H9 (cell line): ENCODE results near the gene DDX25. TPM values are rescaled to one million over a fixed set of nuclear protein-coding genes. Genes with fewer than 3 reads are reported as not detected.

ENCODE experiments used
- DNase-seq: peaks from one replicate; pipeline ENCODE4 v3.0.0-alpha.2; 2017
- H2AFZ ChIP-seq: one replicate; pipeline ENCODE4 v1.6.1; 2013; ENCODE audit warnings: mild to moderate bottlenecking, low read length, control low read depth, moderate library complexity
- H2AK5ac ChIP-seq: 2 replicates; pipeline ENCODE4 v1.6.1; 2013; ENCODE audit warnings: low read length, control low read depth, mixed read lengths; ENCODE audit not compliant: insufficient read length
- H2BK120ac ChIP-seq: one replicate; pipeline ENCODE4 v1.6.1; 2013; ENCODE audit warnings: low read depth, mild to moderate bottlenecking, low read length, control low read depth, inconsistent platforms; ENCODE audit not compliant: poor library complexity, severe bottlenecking
- H2BK12ac ChIP-seq: 2 replicates; pipeline ENCODE4 v1.6.1; 2013; ENCODE audit warnings: low read length, control low read depth, mixed read lengths, low read depth; ENCODE audit not compliant: insufficient read length
- H2BK15ac ChIP-seq: 2 replicates; pipeline ENCODE4 v1.6.1; 2013; ENCODE audit warnings: low read depth, low read length, control low read depth
- H2BK20ac ChIP-seq: one replicate; pipeline ENCODE4 v1.6.1; 2013; ENCODE audit warnings: low read depth, mild to moderate bottlenecking, low read length, control low read depth, inconsistent platforms; ENCODE audit not compliant: poor library complexity, severe bottlenecking
- H2BK5ac ChIP-seq: 2 replicates; pipeline ENCODE4 v1.6.1; 2013; ENCODE audit warnings: low read length, control low read depth, mixed read lengths; ENCODE audit not compliant: insufficient read length
- H3K14ac ChIP-seq: 2 replicates; pipeline ENCODE4 v1.6.1; 2013; ENCODE audit warnings: low read length, control low read depth; ENCODE audit not compliant: insufficient read depth
- H3K18ac ChIP-seq: 2 replicates; pipeline ENCODE4 v1.6.1; 2013; ENCODE audit warnings: low read depth, mild to moderate bottlenecking, mixed read lengths, low read length, control low read depth; ENCODE audit not compliant: insufficient read length
- H3K23ac ChIP-seq: 2 replicates; pipeline ENCODE4 v1.6.1; 2013; ENCODE audit warnings: low read length, control low read depth, mixed read lengths, low read depth; ENCODE audit not compliant: insufficient read length
- H3K23me2 ChIP-seq: 2 replicates; pipeline ENCODE4 v1.6.1; 2013; ENCODE audit warnings: low read depth, mild to moderate bottlenecking, mixed read lengths, low read length, control low read depth; ENCODE audit not compliant: insufficient read length, poor library complexity, severe bottlenecking
- H3K27ac ChIP-seq: 2 replicates; pipeline ENCODE4 v1.5.1; 2013; ENCODE audit warnings: low read length, control low read depth, mixed read lengths, low read depth; ENCODE audit not compliant: insufficient read length
- H3K27me3 ChIP-seq: 2 replicates; pipeline ENCODE4 v1.6.1; 2013; ENCODE audit warnings: low read length, control low read depth, inconsistent platforms; ENCODE audit not compliant: insufficient read depth
- H3K4ac ChIP-seq: 2 replicates; pipeline ENCODE4 v1.6.1; 2013; ENCODE audit warnings: low read depth, mild to moderate bottlenecking, control low read depth, inconsistent platforms, low read length, moderate library complexity
- H3K4me1 ChIP-seq: 2 replicates; pipeline ENCODE4 v1.6.1; 2013; ENCODE audit warnings: low read length, control low read depth, inconsistent platforms; ENCODE audit not compliant: insufficient read depth
- H3K4me2 ChIP-seq: 2 replicates; pipeline ENCODE4 v1.6.1; 2013; ENCODE audit warnings: low read length, control low read depth, mixed read lengths; ENCODE audit not compliant: insufficient read length, insufficient read depth
- H3K56ac ChIP-seq: 2 replicates; pipeline ENCODE4 v1.6.1; 2013; ENCODE audit warnings: low read depth, mild to moderate bottlenecking, mixed read lengths, low read length, control low read depth; ENCODE audit not compliant: insufficient read length
- H3K79me1 ChIP-seq: 2 replicates; pipeline ENCODE4 v1.6.1; 2013; ENCODE audit warnings: low read depth, mild to moderate bottlenecking, moderate library complexity, low read length, control low read depth, inconsistent platforms; ENCODE audit not compliant: insufficient read depth, poor library complexity, severe bottlenecking
- H3K79me2 ChIP-seq: 2 replicates; pipeline ENCODE4 v1.6.1; 2013; ENCODE audit warnings: low read length, control low read depth, inconsistent platforms; ENCODE audit not compliant: insufficient read depth
- H3K9ac ChIP-seq: 2 replicates; pipeline ENCODE4 v1.6.1; 2013; ENCODE audit warnings: low read length, control low read depth, mixed read lengths; ENCODE audit not compliant: insufficient read length; ENCODE audit errors: extremely low read depth
- H3K9me3 ChIP-seq: one replicate; pipeline ENCODE4 v1.6.1; 2013; ENCODE audit warnings: low read depth, low read length, inconsistent platforms; ENCODE audit not compliant: control insufficient read depth
- H3T11ph ChIP-seq: one replicate; pipeline ENCODE4 v1.6.1; 2013; ENCODE audit warnings: mild to moderate bottlenecking, low read length, control low read depth, inconsistent platforms
- H4K20me1 ChIP-seq: one replicate; pipeline ENCODE4 v1.6.1; 2013; ENCODE audit not compliant: control insufficient read depth, insufficient read length, insufficient read depth
- H4K5ac ChIP-seq: 2 replicates; pipeline ENCODE4 v1.6.1; 2013; ENCODE audit warnings: low read depth, mild to moderate bottlenecking, mixed read lengths, low read length, control low read depth; ENCODE audit not compliant: insufficient read length
- H4K8ac ChIP-seq: replicated peaks from 2 replicates; pipeline ENCODE4 v1.6.1; 2013; ENCODE audit warnings: low read length, control low read depth, mixed read lengths, low read depth; ENCODE audit not compliant: insufficient read length
- H4K91ac ChIP-seq: 2 replicates; pipeline ENCODE4 v1.6.1; 2013; ENCODE audit warnings: low read depth, mild to moderate bottlenecking, moderate library complexity, mixed read lengths, low read length, control low read depth; ENCODE audit not compliant: insufficient read length
- H3K27ac Mint-ChIP-seq, 3 experiments: 2 replicates in 2 of 3; 3 replicates in 1 of 3; pipeline ENCODE4 v1.8.0; 2020 to 2021; ENCODE audit warnings: mixed read lengths in 3 of 3, mild to moderate bottlenecking in 1 of 3, moderate library complexity in 1 of 3
- H3K27me3 Mint-ChIP-seq: 2 replicates; pipeline ENCODE4 v1.8.0; 2021; ENCODE audit warnings: low read depth, mild to moderate bottlenecking, moderate library complexity, mixed read lengths
- H3K36me3 Mint-ChIP-seq, 3 experiments: 2 replicates in 2 of 3; 3 replicates in 1 of 3; pipeline ENCODE4 v1.8.0; 2020 to 2021; ENCODE audit warnings: low read depth in 3 of 3, mixed read lengths in 3 of 3; ENCODE audit not compliant: insufficient read depth in 1 of 3
- H3K4me1 Mint-ChIP-seq, 2 experiments: 2 replicates each; pipeline ENCODE4 v1.8.0; 2020; ENCODE audit warnings: mixed read lengths in 2 of 2
- H3K4me3 Mint-ChIP-seq, 2 experiments: 2 replicates in 1 of 2; 3 replicates in 1 of 2; pipeline ENCODE4 v1.8.0; 2020 to 2021; ENCODE audit warnings: mild to moderate bottlenecking in 2 of 2, mixed read lengths in 2 of 2, moderate library complexity in 1 of 2
- H3K9me3 Mint-ChIP-seq, 2 experiments: 2 replicates in 1 of 2; 3 replicates in 1 of 2; pipeline ENCODE4 v1.8.0; 2020; ENCODE audit warnings: mild to moderate bottlenecking in 2 of 2, mixed read lengths in 2 of 2, moderate library complexity in 1 of 2
- CTCF ChIP-seq: fragments of 200-600 bp; sonication (generic); conservative IDR thresholded peaks from 3 replicates; pipeline ENCODE4 v1.8.0; 2021; ENCODE audit warnings: antibody characterized with exemption, mild to moderate bottlenecking
- WGBS: extraction: QIAGEN DNeasy Blood & Tissue Kit; methylation state at CpG from one replicate; pipeline ENCODE4 v1.1.7; 2013; ENCODE audit warnings: missing lambda C conversion rate, low lambda C conversion rate, mixed read lengths; ENCODE audit not compliant: insufficient read length; ENCODE audit errors: extremely low coverage; 5-methylcytosine and 5-hydroxymethylcytosine counted together
- total RNA-seq: library from RNA; stranded (reverse); gene quantifications from 2 replicates; pipeline ENCODE4 v1.2.1, GENCODE V29; 2021

The DDX25 gene
- total RNA-seq, 1 experiment from 2014 or later, result 6.9 TPM

- no peaks in the 10 kb centered on the region for H3K36me3 Mint-ChIP-seq
- Histone ChIP-seq H3K9ac (no peak overlapping the region), H4K8ac (no peak overlapping the region), H2BK5ac (no peak overlapping the region), H2BK15ac (no peak overlapping the region), H3T11ph (no peak overlapping the region), H4K20me1 (no peaks in the 10 kb centered on the region), H4K91ac (no peak overlapping the region), H3K4me2 (no peak overlapping the region), H3K4me1 (peaks cover 6% of the 10 kb centered on the region; the same call in 1 of the 2 replicates), H3K14ac (no peak overlapping the region), H3K23me2 (no peaks in the 10 kb centered on the region), H3K79me1 (no peaks in the 10 kb centered on the region), H3K4ac (no peak overlapping the region), H3K23ac (no peak overlapping the region), H2AK5ac (no peak overlapping the region), H2BK12ac (no peak overlapping the region), H3K79me2 (no peaks in the 10 kb centered on the region), H3K56ac (no peak overlapping the region), H2AFZ (no peak overlapping the region), H4K5ac (no peak overlapping the region), H3K9me3 (no peaks in the 10 kb centered on the region), H3K27ac (no peak overlapping the region), H2BK120ac (no peak overlapping the region), H3K27me3 (no peaks in the 10 kb centered on the region), H2BK20ac (no peak overlapping the region), H3K18ac (no peak overlapping the region)
- no peak overlapping the region for H3K4me3 Mint-ChIP-seq
- no peak for DNase-seq
- H3K9me3 Mint-ChIP-seq, result no peaks in the 10 kb centered on the region; a peak in 1 of 5 replicates
- H3K4me1 Mint-ChIP-seq, result peaks cover 23 to 38% of the 10 kb centered on the region in 2 experiments
- no CpG with 5 or more reads among the region's 3 CpGs for WGBS
- H3K27me3 Mint-ChIP-seq, result peaks cover 10% of the 10 kb centered on the region
- no peak for TF ChIP-seq CTCF
- H3K27ac Mint-ChIP-seq, result no peak overlapping the region
These were observed 26.8 kb downstream of the DDX25 start for GRCh38 chr11:125931116-125931515.
